ENCODE measurements around the gene VSIG10L.

DNA sequence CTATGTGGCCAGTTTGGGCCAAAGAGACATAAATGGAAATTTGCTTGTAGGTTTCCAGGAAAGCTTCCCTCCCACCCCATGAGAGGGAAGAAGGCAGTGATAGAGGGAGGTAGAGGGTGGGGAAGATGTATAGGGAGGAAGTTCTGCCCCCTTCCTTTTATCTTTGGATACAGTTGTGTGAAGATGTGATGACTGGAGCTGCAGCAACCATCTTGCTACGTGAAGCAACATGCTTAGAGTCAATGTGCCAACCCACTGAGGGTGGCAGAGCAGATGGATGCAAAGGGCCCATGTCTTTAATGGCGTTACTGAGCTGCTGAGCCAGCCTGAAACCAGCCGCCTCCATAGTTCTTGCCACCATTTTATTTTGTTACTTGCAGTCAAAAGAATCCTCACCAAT lies 10.7 kb downstream of the VSIG10L start:
- TF ChIP-seq, protein P1, sequence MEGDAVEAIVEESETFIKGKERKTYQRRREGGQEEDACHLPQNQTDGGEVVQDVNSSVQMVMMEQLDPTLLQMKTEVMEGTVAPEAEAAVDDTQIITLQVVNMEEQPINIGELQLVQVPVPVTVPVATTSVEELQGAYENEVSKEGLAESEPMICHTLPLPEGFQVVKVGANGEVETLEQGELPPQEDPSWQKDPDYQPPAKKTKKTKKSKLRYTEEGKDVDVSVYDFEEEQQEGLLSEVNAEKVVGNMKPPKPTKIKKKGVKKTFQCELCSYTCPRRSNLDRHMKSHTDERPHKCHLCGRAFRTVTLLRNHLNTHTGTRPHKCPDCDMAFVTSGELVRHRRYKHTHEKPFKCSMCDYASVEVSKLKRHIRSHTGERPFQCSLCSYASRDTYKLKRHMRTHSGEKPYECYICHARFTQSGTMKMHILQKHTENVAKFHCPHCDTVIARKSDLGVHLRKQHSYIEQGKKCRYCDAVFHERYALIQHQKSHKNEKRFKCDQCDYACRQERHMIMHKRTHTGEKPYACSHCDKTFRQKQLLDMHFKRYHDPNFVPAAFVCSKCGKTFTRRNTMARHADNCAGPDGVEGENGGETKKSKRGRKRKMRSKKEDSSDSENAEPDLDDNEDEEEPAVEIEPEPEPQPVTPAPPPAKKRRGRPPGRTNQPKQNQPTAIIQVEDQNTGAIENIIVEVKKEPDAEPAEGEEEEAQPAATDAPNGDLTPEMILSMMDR (IDR thresholded peaks at IDR 0.05): no peak
- no peak for TF ChIP-seq POLR2A (IDR thresholded peaks at IDR 0.05)
